Measurements from ENCODE around the gene CDCA7L. TPM values are rescaled to one million over a fixed set of nuclear protein-coding genes. Genes with fewer than 3 reads are reported as not detected.

The CDCA7L gene, protein sequence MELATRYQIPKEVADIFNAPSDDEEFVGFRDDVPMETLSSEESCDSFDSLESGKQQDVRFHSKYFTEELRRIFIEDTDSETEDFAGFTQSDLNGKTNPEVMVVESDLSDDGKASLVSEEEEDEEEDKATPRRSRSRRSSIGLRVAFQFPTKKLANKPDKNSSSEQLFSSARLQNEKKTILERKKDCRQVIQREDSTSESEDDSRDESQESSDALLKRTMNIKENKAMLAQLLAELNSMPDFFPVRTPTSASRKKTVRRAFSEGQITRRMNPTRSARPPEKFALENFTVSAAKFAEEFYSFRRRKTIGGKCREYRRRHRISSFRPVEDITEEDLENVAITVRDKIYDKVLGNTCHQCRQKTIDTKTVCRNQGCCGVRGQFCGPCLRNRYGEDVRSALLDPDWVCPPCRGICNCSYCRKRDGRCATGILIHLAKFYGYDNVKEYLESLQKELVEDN
- total RNA-seq, result 36.6 and 40.9 TPM in 2 replicates

DNA sequence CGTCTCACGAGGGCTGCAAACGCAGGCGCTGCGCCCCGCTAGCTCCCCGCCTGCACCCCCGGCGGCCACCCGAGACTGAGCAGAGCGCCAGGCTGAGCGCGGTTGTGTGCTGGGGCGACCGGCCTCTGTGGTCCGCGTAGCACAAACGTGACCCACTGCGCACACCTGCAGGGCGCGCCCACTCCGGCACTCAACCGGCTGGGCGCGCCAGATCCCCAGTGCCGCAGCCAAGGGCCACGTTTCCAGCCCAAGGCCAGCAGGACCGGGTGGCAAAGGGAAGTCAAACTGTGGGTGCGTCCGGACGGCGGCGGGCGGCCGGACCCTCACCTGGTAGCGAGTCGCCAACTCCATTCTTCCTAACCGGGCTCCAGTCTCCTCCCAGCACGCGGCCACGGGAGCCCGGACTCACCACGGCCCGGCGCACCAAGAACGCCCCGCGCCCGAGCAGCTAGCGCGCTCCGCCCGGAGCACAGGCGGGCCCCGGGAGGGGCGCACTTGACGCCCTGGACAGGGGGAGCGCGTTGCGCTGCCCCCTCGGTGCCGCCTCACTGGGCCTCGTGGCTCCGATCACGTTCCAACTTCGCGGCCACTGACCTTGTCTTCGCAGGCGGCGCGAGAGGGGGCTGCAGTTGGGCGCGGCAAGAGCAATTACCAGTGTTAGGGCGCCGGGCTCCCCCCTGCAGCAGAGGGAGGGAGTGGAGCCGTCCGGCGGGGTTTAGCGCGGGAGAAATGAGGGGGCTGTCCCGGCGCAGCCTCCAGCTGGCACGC lies at the start of gene CDCA7L:
CDCA7L (minus strand) TSS at position 446 of the 768 bp plus-strand sequence; CDS start at position 351, 95 bp downstream.

